ENCODE results near the gene CFAP65. TPM values are rescaled to one million over a fixed set of nuclear protein-coding genes. Genes with fewer than 3 reads are reported as not detected.

The CFAP65 gene
- total and polyA plus RNA-seq, 9 of the 15 experiments (the other 6 are each of a cell fraction or from before 2014, with no cell fraction given), result not detected

DNA sequence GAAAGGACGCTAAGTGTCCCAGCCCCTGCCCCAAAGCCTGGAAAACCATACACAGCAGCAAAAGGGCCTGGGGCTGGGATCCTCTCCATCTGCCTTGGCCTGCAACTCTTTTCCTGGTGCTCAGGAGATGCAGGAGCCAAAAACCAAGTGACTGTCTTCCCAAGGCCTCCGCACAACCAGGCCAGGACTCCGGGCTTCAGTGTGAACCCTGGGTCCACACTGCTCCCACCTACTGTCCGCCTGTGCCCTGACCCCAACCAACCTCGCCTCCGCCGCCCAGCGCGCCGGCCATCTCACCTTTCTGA lies 57.4 kb downstream of the CFAP65 start:
- BruUV-seq (replicated peaks), result no TSS peak
- intact Hi-C loops (cut with micrococcal nuclease) (no loop called here), in situ Hi-C loops (cut with MboI) (no loop called here)
- H3K36me3 ChIP-seq (ENCODE audit: control insufficient read depth, insufficient read depth, low read length), result no peaks in the 10 kb centered on the region
- POLR2A ChIA-PET, result no interaction called here
- no peak overlapping the region for H3K9ac ChIP-seq (ENCODE audit: insufficient read depth in 1 of 2, low read depth in 2 of 2, low read length in 2 of 2)
- TF ChIP-seq ERF (CRISPR knock-in tag; IDR thresholded peaks at IDR 0.05) (no peak), ZNF408 (CRISPR knock-in tag; IDR thresholded peaks at IDR 0.05; ENCODE audit: low read depth) (no peak), ATF7 (IDR thresholded peaks at IDR 0.05) (no peak), ZNF518B (CRISPR knock-in tag; IDR thresholded peaks at IDR 0.05) (no peak), CEBPB (tag; IDR thresholded peaks at IDR 0.05) (no peak), PHF21A (IDR thresholded peaks at IDR 0.05; ENCODE audit: borderline replicate concordance, low read depth) (no peak), NR2F6 (CRISPR knock-in tag; IDR thresholded peaks at IDR 0.05) (no peak), ZNF212 (CRISPR knock-in tag; IDR thresholded peaks at IDR 0.05) (no peak), FOXA3 (CRISPR knock-in tag; conservative IDR thresholded peaks at IDR 0.05 in 1 of 2, IDR thresholded peaks at IDR 0.05 in 1 of 2) (no peak), GABPB1 (CRISPR knock-in tag; IDR thresholded peaks at IDR 0.05) (no peak), ZNF778 (CRISPR knock-in tag; IDR thresholded peaks at IDR 0.05) (no peak), MTF1 (CRISPR knock-in tag; IDR thresholded peaks at IDR 0.05; ENCODE audit: borderline replicate concordance) (no peak), ZNF830 (CRISPR knock-in tag; IDR thresholded peaks at IDR 0.05) (no peak), ARNT (IDR thresholded peaks at IDR 0.05) (no peak), HDAC8 (tag; IDR thresholded peaks at IDR 0.05) (no peak), SAP30 (IDR thresholded peaks at IDR 0.05; ENCODE audit: borderline replicate concordance, insufficient read depth, low read depth, low read length, poor library complexity, severe bottlenecking) (no peak), NR2C1 (IDR thresholded peaks at IDR 0.05) (no peak), NR2C1 (tag; IDR thresholded peaks at IDR 0.05) (no peak), MECOM (CRISPR knock-in tag; IDR thresholded peaks at IDR 0.05) (no peak)
- peaks cover 0 to 26% of the 10 kb centered on the region in 2 experiments; a peak in 2 of 5 replicates for H3K27me3 ChIP-seq (ENCODE audit: control insufficient read depth in 2 of 2, insufficient read depth in 2 of 2, low read length in 2 of 2)
- H3K79me2 ChIP-seq (ENCODE audit: control insufficient read depth, insufficient read depth, low read length), result no peaks in the 10 kb centered on the region
- ATAC-seq, result no peak
- no peak for DNase-seq (ENCODE audit: extremely low read depth in 1 of 4, low spot score in 3 of 4)
- H3K4me2 ChIP-seq (ENCODE audit: insufficient read depth, low read length), result no peak overlapping the region
- 80% methylated on average over 9 of the region's 10 CpGs for WGBS (ENCODE audit: insufficient coverage, low coverage, missing lambda C conversion rate)
- no peak overlapping the region for H3K27ac ChIP-seq (ENCODE audit: extremely low read depth, low read depth, low read length)
- no peak for FAIRE-seq
- H2AFZ ChIP-seq (ENCODE audit: low read depth, low read length), result no peak overlapping the region
- H4K20me1 ChIP-seq (replicated peaks; ENCODE audit: control insufficient read depth, insufficient read depth, low read length), result no peaks in the 10 kb centered on the region
- no peaks in the 10 kb centered on the region for H3K9me3 ChIP-seq (replicated peaks; ENCODE audit: control insufficient read depth, insufficient read depth, low read depth, low read length)
- H3K4me3 ChIP-seq, result no peak overlapping the region
- CTCF ChIA-PET (ENCODE audit: low intra/inter-chr PET ratio), result no interaction called here
- H3K4me1 ChIP-seq (replicated peaks in 1 of 2; ENCODE audit: control insufficient read depth in 2 of 2, insufficient read depth in 2 of 2, low read length in 2 of 2), result peaks cover 3 to 23% of the 10 kb centered on the region in 2 experiments; a peak in 3 of 5 replicates
- no peaks in the 10 kb centered on the region for H3K9me1 ChIP-seq (ENCODE audit: control insufficient read depth, insufficient read depth, low read length)

Measured in K562 (cell line).